OCI-LY7 (cell line): ENCODE measurements around the gene TCF23.

Experiments used
- EZH2phosphoT487 ChIP-seq: fragments of 200-600 bp; sonication (generic); IDR thresholded peaks from 2 replicates; pipeline ENCODE4 v1.6.1; 2018; ENCODE audit warnings: low read depth, borderline replicate concordance, mild to moderate bottlenecking, mixed run types, antibody characterized with exemption, low read length, moderate library complexity, mixed read lengths
- TF ChIP-seq, protein P1 (sequence below): fragments of 200-600 bp; sonication (generic); conservative IDR thresholded peaks from 2 replicates; pipeline ENCODE4 v1.5.1; 2014; ENCODE audit warnings: mild to moderate bottlenecking, antibody characterized with exemption, low read length, moderate library complexity, mixed read lengths

GRCh38 chr2:27198627-27199026 lies 49.8 kb downstream of the TCF23 start:
- TF ChIP-seq, protein P1, sequence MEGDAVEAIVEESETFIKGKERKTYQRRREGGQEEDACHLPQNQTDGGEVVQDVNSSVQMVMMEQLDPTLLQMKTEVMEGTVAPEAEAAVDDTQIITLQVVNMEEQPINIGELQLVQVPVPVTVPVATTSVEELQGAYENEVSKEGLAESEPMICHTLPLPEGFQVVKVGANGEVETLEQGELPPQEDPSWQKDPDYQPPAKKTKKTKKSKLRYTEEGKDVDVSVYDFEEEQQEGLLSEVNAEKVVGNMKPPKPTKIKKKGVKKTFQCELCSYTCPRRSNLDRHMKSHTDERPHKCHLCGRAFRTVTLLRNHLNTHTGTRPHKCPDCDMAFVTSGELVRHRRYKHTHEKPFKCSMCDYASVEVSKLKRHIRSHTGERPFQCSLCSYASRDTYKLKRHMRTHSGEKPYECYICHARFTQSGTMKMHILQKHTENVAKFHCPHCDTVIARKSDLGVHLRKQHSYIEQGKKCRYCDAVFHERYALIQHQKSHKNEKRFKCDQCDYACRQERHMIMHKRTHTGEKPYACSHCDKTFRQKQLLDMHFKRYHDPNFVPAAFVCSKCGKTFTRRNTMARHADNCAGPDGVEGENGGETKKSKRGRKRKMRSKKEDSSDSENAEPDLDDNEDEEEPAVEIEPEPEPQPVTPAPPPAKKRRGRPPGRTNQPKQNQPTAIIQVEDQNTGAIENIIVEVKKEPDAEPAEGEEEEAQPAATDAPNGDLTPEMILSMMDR: no peak
- TF ChIP-seq EZH2phosphoT487: no peak
